Measurements from ENCODE around the gene ZNF177.

- no peak for TF ChIP-seq CTCF (IDR thresholded peaks at IDR 0.05)
- TF ChIP-seq POLR2A (IDR thresholded peaks at IDR 0.05), result no peak
Observed at GRCh38 chr19:9406798-9407352, 44.1 kb downstream of the ZNF177 start.

Data from lower leg skin (tissue), 3 donors.